NT2/D1 (cell line): ENCODE results near the gene DRC3.

Source experiments
- YY1 ChIP-seq: IDR thresholded peaks from 2 replicates; pipeline ENCODE4 v1.6.1; 2011; ENCODE audit not compliant: insufficient read length, insufficient read depth
- ZNF274 ChIP-seq: IDR thresholded peaks from 2 replicates; pipeline ENCODE4 v1.6.1; 2011; ENCODE audit warnings: mild to moderate bottlenecking, low read depth, low read length

- no peak for TF ChIP-seq YY1
- TF ChIP-seq ZNF274: no peak
These were observed 12.5 kb downstream of the DRC3 start for GRCh38 chr17:17985153-17985552.
